Measurements from ENCODE around the gene GSK3A.

- TF ChIP-seq CTCF (conservative IDR thresholded peaks at IDR 0.05 in 1 of 2, IDR thresholded peaks at IDR 0.05 in 1 of 2; ENCODE audit: extremely low read depth in 1 of 2, insufficient read depth in 1 of 2, low read depth in 1 of 2, low read length in 2 of 2) = peak; percentile 45 to 68
- no peak for TF ChIP-seq EZH2 (IDR thresholded peaks at IDR 0.05; ENCODE audit: borderline replicate concordance, low read length)
Observed at GRCh38 chr19:42244347-42245220, 2.2 kb upstream of the GSK3A start.

All from mammary epithelial cell (primary cell).